ENCODE measurements around the gene RPS18. TPM values are rescaled to one million over a fixed set of nuclear protein-coding genes. Genes with fewer than 3 reads are reported as not detected.
A peak's percentile ranks its signal among the peaks of the same experiment; 100 is the strongest.

The RPS18 gene
- total and polyA plus RNA-seq, 9 of the 15 experiments (the other 6 are each of a cell fraction or from before 2014, with no cell fraction given): 5,023 to 17,516 (median 8,131) TPM

DNA sequence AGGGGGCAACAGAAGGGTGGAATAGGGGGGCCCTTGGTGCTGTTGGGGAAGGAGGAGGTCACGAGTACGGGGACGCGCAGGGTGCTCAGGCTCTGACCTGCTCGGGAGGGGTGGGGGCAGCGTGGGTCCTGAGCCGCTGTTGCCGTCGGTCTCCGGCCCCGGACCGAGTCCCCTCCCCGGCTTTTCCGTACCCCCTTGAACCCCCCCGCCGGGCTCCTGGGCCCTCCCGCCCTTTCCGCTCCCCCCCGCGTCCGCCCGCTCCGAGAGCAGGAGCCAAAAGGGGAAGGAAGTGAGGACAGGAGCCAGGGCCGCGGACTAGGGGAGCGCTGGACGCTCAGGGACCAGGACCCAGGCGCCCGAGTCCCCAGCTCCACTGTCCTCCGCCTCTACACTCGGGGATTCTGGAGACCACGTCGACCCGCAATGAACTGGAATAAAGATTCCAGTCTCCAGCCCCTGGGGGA, 26.9 kb downstream of the RPS18 start, which contains the start of gene RGL2 (continued):
- TF ChIP-seq ZNF41 (CRISPR knock-in tag; conservative IDR thresholded peaks at IDR 0.05) (no peak), EP400 (IDR thresholded peaks at IDR 0.05) (no peak), CHAMP1 (IDR thresholded peaks at IDR 0.05) (no peak), DEAF1 (CRISPR knock-in tag; IDR thresholded peaks at IDR 0.05) (0 out of 2 replicates have a peak, but pooled peaks have one; percentile 15), MEF2A (IDR thresholded peaks at IDR 0.05; ENCODE audit: control insufficient read depth, low read depth, low read length) (no peak), ZNF766 (CRISPR knock-in tag; conservative IDR thresholded peaks at IDR 0.05) (no peak), TRIM24 (IDR thresholded peaks at IDR 0.05) (no peak), CREM (IDR thresholded peaks at IDR 0.05; ENCODE audit: low read depth) (peak; percentile 13; the same call in 1 of the 2 replicates), PCBP1 (IDR thresholded peaks at IDR 0.05; ENCODE audit: low read depth, low read length, poor library complexity, severe bottlenecking) (no peak), ZNF280B (CRISPR knock-in tag; IDR thresholded peaks at IDR 0.05) (no peak), POLR2G (IDR thresholded peaks at IDR 0.05; ENCODE audit: low read depth, low read length) (peak; percentile 67), SMAD4 (CRISPR knock-in tag; conservative IDR thresholded peaks at IDR 0.05) (no peak), GTF2E2 (tag; IDR thresholded peaks at IDR 0.05) (no peak), MXI1 (IDR thresholded peaks at IDR 0.05; ENCODE audit: low read depth, low read length) (no peak; the same call in 1 of the 2 replicates)
- TF ChIP-seq, protein P1, sequence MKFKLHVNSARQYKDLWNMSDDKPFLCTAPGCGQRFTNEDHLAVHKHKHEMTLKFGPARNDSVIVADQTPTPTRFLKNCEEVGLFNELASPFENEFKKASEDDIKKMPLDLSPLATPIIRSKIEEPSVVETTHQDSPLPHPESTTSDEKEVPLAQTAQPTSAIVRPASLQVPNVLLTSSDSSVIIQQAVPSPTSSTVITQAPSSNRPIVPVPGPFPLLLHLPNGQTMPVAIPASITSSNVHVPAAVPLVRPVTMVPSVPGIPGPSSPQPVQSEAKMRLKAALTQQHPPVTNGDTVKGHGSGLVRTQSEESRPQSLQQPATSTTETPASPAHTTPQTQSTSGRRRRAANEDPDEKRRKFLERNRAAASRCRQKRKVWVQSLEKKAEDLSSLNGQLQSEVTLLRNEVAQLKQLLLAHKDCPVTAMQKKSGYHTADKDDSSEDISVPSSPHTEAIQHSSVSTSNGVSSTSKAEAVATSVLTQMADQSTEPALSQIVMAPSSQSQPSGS (CRISPR knock-in tag; IDR thresholded peaks at IDR 0.05): no peak
- TF ChIP-seq, protein P2, sequence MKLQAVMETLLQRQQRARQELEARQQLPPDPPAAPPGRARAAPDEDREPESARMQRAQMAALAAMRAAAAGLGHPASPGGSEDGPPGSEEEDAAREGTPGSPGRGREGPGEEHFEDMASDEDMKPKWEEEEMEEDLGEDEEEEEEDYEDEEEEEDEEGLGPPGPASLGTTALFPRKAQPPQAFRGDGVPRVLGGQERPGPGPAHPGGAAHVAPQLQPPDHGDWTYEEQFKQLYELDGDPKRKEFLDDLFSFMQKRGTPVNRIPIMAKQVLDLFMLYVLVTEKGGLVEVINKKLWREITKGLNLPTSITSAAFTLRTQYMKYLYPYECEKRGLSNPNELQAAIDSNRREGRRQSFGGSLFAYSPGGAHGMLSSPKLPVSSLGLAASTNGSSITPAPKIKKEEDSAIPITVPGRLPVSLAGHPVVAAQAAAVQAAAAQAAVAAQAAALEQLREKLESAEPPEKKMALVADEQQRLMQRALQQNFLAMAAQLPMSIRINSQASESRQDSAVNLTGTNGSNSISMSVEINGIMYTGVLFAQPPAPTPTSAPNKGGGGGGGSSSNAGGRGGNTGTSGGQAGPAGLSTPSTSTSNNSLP (IDR thresholded peaks at IDR 0.05; ENCODE audit: borderline replicate concordance, low read depth, low read length): no peak
- TF ChIP-seq, protein P3, sequence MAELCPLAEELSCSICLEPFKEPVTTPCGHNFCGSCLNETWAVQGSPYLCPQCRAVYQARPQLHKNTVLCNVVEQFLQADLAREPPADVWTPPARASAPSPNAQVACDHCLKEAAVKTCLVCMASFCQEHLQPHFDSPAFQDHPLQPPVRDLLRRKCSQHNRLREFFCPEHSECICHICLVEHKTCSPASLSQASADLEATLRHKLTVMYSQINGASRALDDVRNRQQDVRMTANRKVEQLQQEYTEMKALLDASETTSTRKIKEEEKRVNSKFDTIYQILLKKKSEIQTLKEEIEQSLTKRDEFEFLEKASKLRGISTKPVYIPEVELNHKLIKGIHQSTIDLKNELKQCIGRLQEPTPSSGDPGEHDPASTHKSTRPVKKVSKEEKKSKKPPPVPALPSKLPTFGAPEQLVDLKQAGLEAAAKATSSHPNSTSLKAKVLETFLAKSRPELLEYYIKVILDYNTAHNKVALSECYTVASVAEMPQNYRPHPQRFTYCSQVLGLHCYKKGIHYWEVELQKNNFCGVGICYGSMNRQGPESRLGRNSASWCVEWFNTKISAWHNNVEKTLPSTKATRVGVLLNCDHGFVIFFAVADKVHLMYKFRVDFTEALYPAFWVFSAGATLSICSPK (IDR thresholded peaks at IDR 0.05; ENCODE audit: borderline replicate concordance): peak; percentile 70; the same call in 1 of the 2 replicates

All from K562 (cell line).